ENCODE results near the gene RPLP1. TPM values are rescaled to one million over a fixed set of nuclear protein-coding genes. Genes with fewer than 3 reads are reported as not detected.

Gene RPLP1
- total RNA-seq, 2 donors from 2014 or later: 444 to 515 TPM

DNA sequence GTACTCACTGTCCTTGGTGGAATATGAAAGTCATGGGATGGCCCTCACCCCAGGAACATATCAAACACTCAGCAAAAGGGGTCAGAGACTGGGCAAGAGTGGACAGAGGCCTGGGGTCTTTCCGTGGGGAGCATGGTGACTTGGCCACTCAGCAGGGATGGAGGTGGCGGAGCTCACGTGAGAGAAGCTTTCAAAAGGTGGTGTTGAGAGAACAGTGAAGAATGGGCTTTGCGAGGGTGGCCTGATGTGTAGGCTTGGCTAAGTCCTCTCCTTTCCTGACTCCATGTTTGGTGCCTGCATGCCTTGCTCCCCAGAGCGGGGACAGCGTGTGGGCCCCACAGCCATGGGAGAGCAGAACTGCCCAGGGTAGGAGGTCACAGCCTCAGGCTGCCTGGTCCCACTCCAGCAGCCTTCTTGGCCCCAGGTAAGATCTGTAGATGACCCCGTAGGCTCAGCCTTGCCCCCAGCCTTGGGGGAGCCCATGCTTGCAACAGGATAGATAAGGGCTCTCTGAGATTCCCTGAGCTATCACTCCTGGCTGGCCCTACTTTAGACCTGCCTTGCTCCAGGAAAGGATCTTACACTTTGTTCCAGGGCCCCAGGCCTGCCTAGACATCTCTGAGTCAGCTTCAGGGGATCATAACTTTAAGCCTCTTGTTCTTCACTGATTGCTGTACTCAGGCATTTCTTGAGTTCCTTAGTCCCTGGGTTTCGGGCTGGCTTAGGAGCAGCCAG lies 17.0 kb downstream of the RPLP1 start:
- Histone ChIP-seq H3K36me3 (no peaks in the 10 kb centered on the region), H3K4me1 (ENCODE audit: control insufficient read depth in 1 of 2, low read depth in 2 of 2) (no peaks in the 10 kb centered on the region), H3K4me3 (no peak overlapping the region), H3K27me3 (replicated peaks; ENCODE audit: insufficient read depth) (no peaks in the 10 kb centered on the region), H3K27ac (no peak overlapping the region), H3K9me3 (no peaks in the 10 kb centered on the region)
- no peak for DNase-seq (ENCODE audit: low spot score)
- TF ChIP-seq, protein P1, sequence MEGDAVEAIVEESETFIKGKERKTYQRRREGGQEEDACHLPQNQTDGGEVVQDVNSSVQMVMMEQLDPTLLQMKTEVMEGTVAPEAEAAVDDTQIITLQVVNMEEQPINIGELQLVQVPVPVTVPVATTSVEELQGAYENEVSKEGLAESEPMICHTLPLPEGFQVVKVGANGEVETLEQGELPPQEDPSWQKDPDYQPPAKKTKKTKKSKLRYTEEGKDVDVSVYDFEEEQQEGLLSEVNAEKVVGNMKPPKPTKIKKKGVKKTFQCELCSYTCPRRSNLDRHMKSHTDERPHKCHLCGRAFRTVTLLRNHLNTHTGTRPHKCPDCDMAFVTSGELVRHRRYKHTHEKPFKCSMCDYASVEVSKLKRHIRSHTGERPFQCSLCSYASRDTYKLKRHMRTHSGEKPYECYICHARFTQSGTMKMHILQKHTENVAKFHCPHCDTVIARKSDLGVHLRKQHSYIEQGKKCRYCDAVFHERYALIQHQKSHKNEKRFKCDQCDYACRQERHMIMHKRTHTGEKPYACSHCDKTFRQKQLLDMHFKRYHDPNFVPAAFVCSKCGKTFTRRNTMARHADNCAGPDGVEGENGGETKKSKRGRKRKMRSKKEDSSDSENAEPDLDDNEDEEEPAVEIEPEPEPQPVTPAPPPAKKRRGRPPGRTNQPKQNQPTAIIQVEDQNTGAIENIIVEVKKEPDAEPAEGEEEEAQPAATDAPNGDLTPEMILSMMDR (IDR thresholded peaks at IDR 0.05): no peak
- ATAC-seq (ENCODE audit: insufficient number of reproducible peaks, low FRiP score, low read depth): no peak

DNA sequence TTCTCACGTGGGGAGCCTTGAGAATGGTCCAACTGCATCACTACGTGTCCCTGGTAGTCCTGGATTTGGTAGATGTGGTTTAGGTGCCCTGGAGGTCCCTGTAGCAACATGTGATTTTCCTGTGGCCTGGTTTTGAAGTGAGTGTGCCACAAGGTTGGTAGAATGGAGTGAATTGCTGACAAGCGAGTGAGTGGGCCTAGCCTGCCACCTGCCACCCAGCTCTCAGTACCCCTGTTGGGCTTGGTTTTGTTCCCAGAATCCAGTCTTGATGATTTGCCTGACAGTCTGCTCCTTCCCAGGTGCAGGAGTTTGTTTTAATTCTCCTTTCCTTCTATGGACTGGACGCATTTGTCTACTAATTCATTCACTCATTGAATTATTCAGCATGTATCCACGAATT lies 19.4 kb downstream of the RPLP1 start:
- TF ChIP-seq, protein P1 (IDR thresholded peaks at IDR 0.05): no peak
- H3K27me3 ChIP-seq (replicated peaks; ENCODE audit: insufficient read depth): no peaks in the 10 kb centered on the region
- no peaks in the 10 kb centered on the region for H3K36me3 ChIP-seq
- ATAC-seq (ENCODE audit: insufficient number of reproducible peaks, low FRiP score, low read depth) (no peak), DNase-seq (ENCODE audit: low spot score) (no peak)
- no peaks in the 10 kb centered on the region for H3K9me3 ChIP-seq
- H3K4me1 ChIP-seq (ENCODE audit: control insufficient read depth in 1 of 2, low read depth in 2 of 2): no peaks in the 10 kb centered on the region
- no peak overlapping the region for H3K4me3 ChIP-seq
- H3K27ac ChIP-seq: no peak overlapping the region

DNA sequence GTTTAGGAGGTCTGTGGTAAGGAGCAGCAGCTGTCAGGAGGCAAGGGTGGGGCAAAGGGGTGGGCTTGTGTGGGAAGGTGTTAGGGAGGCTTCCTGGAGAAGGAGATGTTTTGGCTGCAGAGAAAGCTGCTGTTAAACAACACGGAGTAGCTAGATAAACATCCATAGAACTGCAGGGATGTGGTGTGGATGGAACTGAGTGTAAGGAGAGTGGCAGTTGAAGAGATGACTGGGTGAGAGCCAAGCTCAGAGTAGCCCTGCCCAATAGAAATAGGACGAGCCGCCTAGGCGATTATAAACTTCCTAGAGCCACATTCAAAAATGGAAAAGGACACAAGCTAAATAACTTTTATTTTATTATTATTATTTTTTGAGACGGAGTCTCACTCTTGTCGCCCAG lies 19.9 kb downstream of the RPLP1 start:
- no peaks in the 10 kb centered on the region for H3K27me3 ChIP-seq (replicated peaks; ENCODE audit: insufficient read depth)
- H3K4me1 ChIP-seq (ENCODE audit: control insufficient read depth in 1 of 2, low read depth in 2 of 2): no peaks in the 10 kb centered on the region
- H3K4me3 ChIP-seq: no peak overlapping the region
- H3K9me3 ChIP-seq: no peaks in the 10 kb centered on the region
- TF ChIP-seq, protein P1 (IDR thresholded peaks at IDR 0.05): no peak
- H3K27ac ChIP-seq: no peak overlapping the region
- DNase-seq (ENCODE audit: low spot score) (no peak), ATAC-seq (ENCODE audit: insufficient number of reproducible peaks, low FRiP score, low read depth) (no peak)
- no peaks in the 10 kb centered on the region for H3K36me3 ChIP-seq

DNA sequence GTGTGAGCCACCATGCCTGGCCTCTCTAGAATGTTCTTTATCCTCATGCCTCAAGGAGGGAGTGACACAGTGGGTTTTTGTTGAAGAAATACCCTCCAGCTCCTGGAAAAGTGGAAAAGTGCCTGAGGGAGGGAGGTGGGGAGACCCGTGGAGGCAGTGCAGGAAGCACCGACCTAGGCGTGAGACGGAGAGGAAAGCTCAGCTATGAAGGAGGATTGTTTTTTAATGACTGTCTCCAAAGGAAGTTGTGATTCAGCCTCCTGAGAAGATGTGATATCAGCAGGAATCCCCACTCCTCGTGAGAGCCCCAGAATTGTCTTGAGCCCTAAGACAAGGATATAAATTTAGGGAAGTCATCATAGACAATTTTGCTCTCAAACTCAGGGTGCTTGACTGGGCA lies 21.7 kb downstream of the RPLP1 start:
- no peaks in the 10 kb centered on the region for H3K4me1 ChIP-seq (ENCODE audit: control insufficient read depth in 1 of 2, low read depth in 2 of 2)
- no peak overlapping the region for H3K27ac ChIP-seq
- DNase-seq (ENCODE audit: low spot score) (no peak), ATAC-seq (ENCODE audit: insufficient number of reproducible peaks, low FRiP score, low read depth) (no peak)
- TF ChIP-seq, protein P1 (IDR thresholded peaks at IDR 0.05): no peak
- no peak overlapping the region for H3K4me3 ChIP-seq
- no peaks in the 10 kb centered on the region for H3K9me3 ChIP-seq
- no peaks in the 10 kb centered on the region for H3K27me3 ChIP-seq (replicated peaks; ENCODE audit: insufficient read depth)
- no peaks in the 10 kb centered on the region for H3K36me3 ChIP-seq

DNA sequence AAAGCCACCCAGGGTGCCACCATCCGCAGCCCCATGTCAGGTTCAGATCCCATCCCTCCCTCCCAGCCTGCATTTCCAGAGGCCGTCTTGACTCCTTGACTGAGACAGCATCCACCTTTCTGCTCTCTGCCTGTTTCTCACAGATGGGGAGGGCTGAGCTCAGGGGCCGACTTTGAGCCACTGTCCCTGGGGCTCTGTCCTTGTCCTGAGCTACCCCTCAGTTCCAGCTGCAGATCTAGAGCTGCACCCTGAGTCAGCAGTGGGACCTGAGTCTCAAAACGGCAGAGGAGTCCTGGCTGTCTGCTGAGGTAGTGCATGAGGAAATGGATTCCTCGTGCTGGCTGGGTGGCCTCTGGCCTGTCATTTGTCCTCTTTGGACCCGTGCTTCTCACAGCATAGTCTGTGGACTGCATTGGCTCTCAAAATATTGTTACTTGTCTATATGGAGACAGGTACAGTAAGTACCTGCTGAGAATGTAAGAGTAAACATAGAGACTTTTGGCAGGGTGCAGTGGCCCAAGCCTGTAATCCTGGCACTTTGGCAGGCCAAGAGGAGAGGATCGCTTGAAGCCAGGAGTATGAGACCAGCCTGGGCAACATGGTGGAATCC lies 22.3 kb downstream of the RPLP1 start:
- no peak for DNase-seq (ENCODE audit: low spot score)

More for the DNA sequence above, 22.3 kb downstream of the RPLP1 start:
- TF ChIP-seq, protein P1 (IDR thresholded peaks at IDR 0.05): no peak
- Histone ChIP-seq H3K27ac (no peak overlapping the region), H3K4me1 (ENCODE audit: control insufficient read depth in 1 of 2, low read depth in 2 of 2) (no peaks in the 10 kb centered on the region), H3K4me3 (no peak overlapping the region), H3K9me3 (no peaks in the 10 kb centered on the region), H3K27me3 (replicated peaks; ENCODE audit: insufficient read depth) (no peaks in the 10 kb centered on the region), H3K36me3 (no peaks in the 10 kb centered on the region)
- ATAC-seq (ENCODE audit: insufficient number of reproducible peaks, low FRiP score, low read depth): no peak

Measured in thoracic aorta (tissue), 2 donors.